HG03066 (cell line): Measurements from ENCODE around the gene FES.

ENCODE experiments used
- ATAC-seq: cut with Tn5 transposase; IDR thresholded peaks from one replicate; pipeline ENCODE4 v1.9.1; 2021; ENCODE audit warnings: low read depth; ENCODE audit not compliant: unreplicated experiment

Gene FES

GRCh38 chr15:90875549-90875981 is 8.7 kb upstream of the FES start:
- no peak for ATAC-seq

DNA sequence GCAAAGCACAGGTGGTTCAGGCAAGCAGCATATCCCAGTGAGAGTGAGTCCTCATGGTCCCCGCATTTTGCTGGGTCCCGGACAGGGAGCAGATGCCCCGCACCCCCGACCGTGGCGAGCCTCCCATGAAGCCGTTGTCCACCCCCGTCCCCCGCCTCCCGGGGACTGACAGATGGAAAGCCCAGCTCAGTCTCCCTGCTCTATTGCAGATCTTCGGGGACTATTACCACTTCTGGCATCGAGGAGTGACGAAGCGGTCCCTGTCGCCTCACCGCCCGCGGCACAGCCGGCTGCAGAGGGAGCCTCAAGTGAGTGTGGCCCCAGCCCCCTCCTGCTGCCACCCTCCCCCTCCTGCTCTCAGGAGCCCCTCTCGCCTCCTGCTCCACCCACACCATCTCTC is 8.3 kb upstream of the FES start:
- no peak for ATAC-seq

GRCh38 chr15:90876512-90877170 is 7.7 kb upstream of the FES start:
- ATAC-seq: no peak

DNA sequence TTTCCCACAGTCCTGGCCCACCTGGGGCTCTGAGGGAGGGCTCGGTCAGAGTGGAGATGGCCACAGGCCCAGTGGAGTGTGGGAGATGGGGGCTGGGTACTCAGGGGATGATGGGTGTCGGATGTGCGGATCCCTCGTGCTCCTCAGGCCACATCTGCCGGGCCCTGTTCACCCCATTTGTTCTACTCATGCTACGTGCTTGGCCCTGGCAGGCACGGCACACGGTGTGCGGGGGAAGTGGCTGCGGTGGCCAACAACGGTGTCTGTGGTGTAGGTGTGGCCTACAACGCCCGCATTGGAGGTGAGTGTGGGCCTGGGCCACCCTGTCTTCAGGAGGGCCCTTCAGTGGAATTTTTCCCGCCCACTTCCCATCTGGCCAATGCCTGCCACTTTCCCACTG is 7.0 kb upstream of the FES start:
- no peak for ATAC-seq

GRCh38 chr15:90877996-90878395 is 6.3 kb upstream of the FES start:
- ATAC-seq: no peak

DNA sequence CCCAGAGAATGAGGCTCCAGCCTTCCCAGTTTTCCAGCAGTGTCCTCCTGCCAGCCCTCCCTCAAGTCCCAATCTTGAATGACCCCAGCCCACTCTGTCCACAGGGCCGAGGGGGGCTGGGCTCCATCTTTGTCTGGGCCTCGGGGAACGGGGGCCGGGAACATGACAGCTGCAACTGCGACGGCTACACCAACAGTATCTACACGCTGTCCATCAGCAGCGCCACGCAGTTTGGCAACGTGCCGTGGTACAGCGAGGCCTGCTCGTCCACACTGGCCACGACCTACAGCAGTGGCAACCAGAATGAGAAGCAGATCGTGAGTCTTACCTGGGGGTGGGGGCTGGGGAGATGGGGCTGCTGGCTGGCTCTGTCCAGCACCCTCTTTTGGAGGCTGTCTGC is 5.6 kb upstream of the FES start:
- no peak for ATAC-seq

- ATAC-seq: no peak
Observed at GRCh38 chr15:90879730-90880366, 4.5 kb upstream of the FES start.

- ATAC-seq: no peak
Observed at GRCh38 chr15:90880381-90881145, 3.7 kb upstream of the FES start.

DNA sequence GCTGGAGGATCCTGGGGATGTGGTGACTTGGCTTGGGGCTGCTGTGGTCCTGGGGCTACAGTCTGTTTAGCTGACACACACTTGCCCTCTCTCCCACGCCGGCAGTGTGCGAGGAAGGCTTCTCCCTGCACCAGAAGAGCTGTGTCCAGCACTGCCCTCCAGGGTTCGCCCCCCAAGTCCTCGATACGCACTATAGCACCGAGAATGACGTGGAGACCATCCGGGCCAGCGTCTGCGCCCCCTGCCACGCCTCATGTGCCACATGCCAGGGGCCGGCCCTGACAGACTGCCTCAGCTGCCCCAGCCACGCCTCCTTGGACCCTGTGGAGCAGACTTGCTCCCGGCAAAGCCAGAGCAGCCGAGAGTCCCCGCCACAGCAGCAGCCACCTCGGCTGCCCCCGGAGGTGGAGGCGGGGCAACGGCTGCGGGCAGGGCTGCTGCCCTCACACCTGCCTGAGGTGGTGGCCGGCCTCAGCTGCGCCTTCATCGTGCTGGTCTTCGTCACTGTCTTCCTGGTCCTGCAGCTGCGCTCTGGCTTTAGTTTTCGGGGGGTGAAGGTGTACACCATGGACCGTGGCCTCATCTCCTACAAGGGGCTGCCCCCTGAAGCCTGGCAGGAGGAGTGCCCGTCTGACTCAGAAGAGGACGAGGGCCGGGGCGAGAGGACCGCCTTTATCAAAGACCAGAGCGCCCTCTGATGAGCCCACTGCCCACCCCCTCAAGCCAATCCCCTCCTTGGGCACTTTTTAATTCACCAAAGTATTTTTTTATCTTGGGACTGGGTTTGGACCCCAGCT is 2.9 kb upstream of the FES start:
- no peak for ATAC-seq

- no peak for ATAC-seq
Observed at GRCh38 chr15:90881978-90882721, 2.2 kb upstream of the FES start.

- ATAC-seq: no peak
Observed at GRCh38 chr15:90882781-90883525, 1.4 kb upstream of the FES start.

GRCh38 chr15:90883526-90883975 is 753 bp upstream of the FES start:
- no peak for ATAC-seq

DNA sequence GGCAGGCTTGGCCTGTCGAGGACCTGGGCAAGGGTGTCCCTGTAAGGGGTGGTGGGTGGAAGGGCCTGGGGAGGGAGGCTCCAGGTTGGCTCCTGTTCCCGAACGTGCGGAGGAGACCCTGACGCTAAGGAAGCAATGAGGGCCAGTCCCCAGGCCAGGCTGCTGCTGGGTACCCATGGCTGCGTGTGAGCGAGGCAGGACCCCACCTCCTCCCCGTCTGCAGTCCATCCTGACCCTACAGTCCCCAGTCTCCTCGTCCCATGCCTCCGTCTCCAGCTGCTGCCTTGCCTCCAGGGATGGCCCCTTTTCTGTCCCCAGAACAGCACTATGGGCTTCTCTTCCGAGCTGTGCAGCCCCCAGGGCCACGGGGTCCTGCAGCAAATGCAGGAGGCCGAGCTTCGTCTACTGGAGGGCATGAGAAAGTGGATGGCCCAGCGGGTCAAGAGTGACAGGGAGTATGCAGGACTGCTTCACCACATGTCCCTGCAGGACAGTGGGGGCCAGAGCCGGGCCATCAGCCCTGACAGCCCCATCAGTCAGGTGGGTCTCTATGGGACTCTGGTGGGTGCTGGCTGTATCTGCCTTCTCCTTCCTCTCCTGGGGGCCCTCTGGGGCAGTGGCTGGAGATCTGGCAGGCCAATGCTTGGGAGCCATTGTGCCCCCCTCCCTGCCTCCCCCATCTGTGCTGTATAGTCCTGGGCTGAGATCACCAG is 571 bp downstream of the FES start:
- ATAC-seq: no peak

- no peak for ATAC-seq
Observed at GRCh38 chr15:90885432-90886290, 1.4 kb downstream of the FES start.

- no peak for ATAC-seq
Observed at GRCh38 chr15:90886291-90886614, 1.9 kb downstream of the FES start.

DNA sequence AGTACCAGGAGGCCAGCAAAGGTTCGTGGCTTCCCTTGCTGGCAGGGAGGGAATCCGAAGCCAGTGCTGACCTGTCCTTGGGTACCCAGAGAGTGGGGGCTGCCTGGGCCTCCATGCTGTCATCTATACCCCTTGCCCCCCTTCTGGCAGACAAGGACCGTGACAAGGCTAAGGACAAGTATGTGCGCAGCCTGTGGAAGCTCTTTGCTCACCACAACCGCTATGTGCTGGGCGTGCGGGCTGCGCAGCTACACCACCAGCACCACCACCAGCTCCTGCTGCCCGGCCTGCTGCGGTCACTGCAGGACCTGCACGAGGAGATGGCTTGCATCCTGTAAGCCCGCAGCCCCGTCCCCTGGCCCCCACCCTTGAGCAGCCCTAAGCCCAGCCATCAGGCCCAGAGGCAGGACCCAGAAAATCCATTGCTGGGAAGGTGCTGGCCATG is 2.8 kb downstream of the FES start:
- no peak for ATAC-seq

DNA sequence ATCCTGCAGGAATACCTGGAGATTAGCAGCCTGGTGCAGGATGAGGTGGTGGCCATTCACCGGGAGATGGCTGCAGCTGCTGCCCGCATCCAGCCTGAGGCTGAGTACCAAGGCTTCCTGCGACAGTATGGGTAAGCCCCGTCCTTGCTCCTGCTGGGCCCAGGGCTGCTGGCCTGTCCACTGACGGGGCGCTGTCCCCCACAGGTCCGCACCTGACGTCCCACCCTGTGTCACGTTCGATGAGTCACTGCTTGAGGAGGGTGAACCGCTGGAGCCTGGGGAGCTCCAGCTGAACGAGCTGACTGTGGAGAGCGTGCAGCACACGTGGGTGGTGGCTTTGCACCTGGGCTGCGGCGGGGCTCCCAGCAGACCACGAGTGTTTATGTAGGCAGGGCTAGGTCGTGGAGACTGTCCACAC is 5.0 kb downstream of the FES start:
- no peak for ATAC-seq
